HepG2 (cell line): ENCODE results near the gene IRF4. TPM values are rescaled to one million over a fixed set of nuclear protein-coding genes. Genes with fewer than 3 reads are reported as not detected.

Source experiments
- ARID4A ChIP-seq: sonication (generic); formaldehyde crosslinking; IDR thresholded peaks from 2 replicates; pipeline ENCODE4 v1.5.0; 2020; ENCODE audit warnings: mild to moderate bottlenecking, missing genetic modification reagents, borderline replicate concordance
- ATF7-NPFF ChIP-seq: sonication (generic); formaldehyde crosslinking; IDR thresholded peaks from 2 replicates; pipeline ENCODE4 v1.8.1; 2023; ENCODE audit warnings: mild to moderate bottlenecking, low read depth, missing genetic modification reagents, moderate library complexity
- DDIT3 ChIP-seq: sonication (generic); formaldehyde crosslinking; IDR thresholded peaks from 2 replicates; pipeline ENCODE4 v1.4.0; 2020; ENCODE audit warnings: mild to moderate bottlenecking, missing genetic modification reagents
- EHMT2 ChIP-seq: fragments of 200-600 bp; sonication (generic); IDR thresholded peaks from 2 replicates; pipeline ENCODE4 v1.7.0; 2017; ENCODE audit warnings: antibody characterized with exemption, low read depth, low read length, borderline replicate concordance
- HNF4A ChIP-seq: sonication (generic); formaldehyde crosslinking; IDR thresholded peaks from 2 replicates; pipeline ENCODE4 v1.4.0; 2020; ENCODE audit warnings: missing genetic modification reagents
- PRDM10 ChIP-seq: sonication (generic); formaldehyde crosslinking; IDR thresholded peaks from 2 replicates; pipeline ENCODE4 v1.4.0; 2020; ENCODE audit warnings: low read depth, missing genetic modification reagents
- RXRA ChIP-seq: sonication (generic); formaldehyde crosslinking; IDR thresholded peaks from 2 replicates; pipeline ENCODE4 v1.5.1; 2020; ENCODE audit warnings: missing genetic modification reagents
- SAFB2 ChIP-seq: sonication (generic); formaldehyde crosslinking; IDR thresholded peaks from 2 replicates; pipeline ENCODE4 v1.5.1; 2020; ENCODE audit warnings: missing genetic modification reagents, low read depth, mild to moderate bottlenecking, borderline replicate concordance
- SP5 ChIP-seq: IDR thresholded peaks from 2 replicates; pipeline ENCODE4 v1.6.1; 2016; ENCODE audit warnings: low read depth, borderline replicate concordance
- TGIF2 ChIP-seq: IDR thresholded peaks from 2 replicates; pipeline ENCODE4 v1.6.1; 2016; ENCODE audit warnings: control low read depth, missing compliant biosample characterization
- ZIK1 ChIP-seq: sonication (generic); formaldehyde crosslinking; IDR thresholded peaks from 2 replicates; pipeline ENCODE4 v1.5.0; 2020; ENCODE audit warnings: mild to moderate bottlenecking, low read depth, missing genetic modification reagents, borderline replicate concordance
- ZNF558 ChIP-seq: sonication (generic); formaldehyde crosslinking; IDR thresholded peaks from 2 replicates; pipeline ENCODE4 v1.9.0; 2022; ENCODE audit warnings: mild to moderate bottlenecking, missing genetic modification reagents, borderline replicate concordance
- ZNF615 ChIP-seq: sonication (generic); formaldehyde crosslinking; IDR thresholded peaks from 2 replicates; pipeline ENCODE4 v1.5.0; 2020; ENCODE audit warnings: mild to moderate bottlenecking, missing genetic modification reagents, borderline replicate concordance
- ZNF660 ChIP-seq: sonication (generic); formaldehyde crosslinking; IDR thresholded peaks from 2 replicates; pipeline ENCODE4 v1.5.1; 2020; ENCODE audit warnings: mild to moderate bottlenecking, low read depth, missing genetic modification reagents, borderline replicate concordance
- ZNF691 ChIP-seq: sonication (generic); formaldehyde crosslinking; IDR thresholded peaks from 2 replicates; pipeline ENCODE4 v1.4.0; 2020; ENCODE audit warnings: missing genetic modification reagents, low read depth, mild to moderate bottlenecking, borderline replicate concordance
- ZNF788 ChIP-seq: sonication (generic); formaldehyde crosslinking; IDR thresholded peaks from 2 replicates; pipeline ENCODE4 v1.5.0; 2020; ENCODE audit warnings: mild to moderate bottlenecking, missing genetic modification reagents, borderline replicate concordance
- ZSCAN31 ChIP-seq: sonication (generic); formaldehyde crosslinking; IDR thresholded peaks from 2 replicates; pipeline ENCODE4 v1.5.0; 2020; ENCODE audit warnings: low read depth, mild to moderate bottlenecking, missing genetic modification reagents
- polyA plus RNA-seq, 8 experiments: library from polyadenylated mRNA; depleted of rRNA in 3 of 8; stranded (reverse) in 7 of 8; unstranded in 1 of 8; fragments of >200 nt; fragmentation: Illumina TruSeq in 4 of 8; extraction: Trizol in 4 of 8; gene quantifications; 2 replicates each; pipeline versions ENCODE4 v1.2.1 to v1.2.3, GENCODE V29; 2011 to 2016; ENCODE audit warnings: low read depth in 4 of 8, missing spikeins in 1 of 8, mixed read lengths in 1 of 8; ENCODE audit not compliant: insufficient read depth in 1 of 8
- total RNA-seq, 5 experiments: library from RNA; depleted of rRNA; stranded (reverse); fragments of >200 nt; fragmentation: Illumina TruSeq; extraction: Trizol; gene quantifications; 2 replicates each; pipeline ENCODE4 v1.2.3, GENCODE V29; 2016; ENCODE audit warnings: low read depth in 1 of 5

Gene IRF4
- total and polyA plus RNA-seq, 2 of the 13 experiments (the other 11 are each of a cell fraction or from before 2014, with no cell fraction given): 0.07 to 0.09 TPM

- TF ChIP-seq ZNF558 (CRISPR knock-in tag): no peak
- TF ChIP-seq ZIK1 (CRISPR knock-in tag): no peak
- no peak for TF ChIP-seq HNF4A (CRISPR knock-in tag)
- no peak for TF ChIP-seq ARID4A
- no peak; the same call in 1 of the 2 replicates for TF ChIP-seq EHMT2
- TF ChIP-seq ZSCAN31 (CRISPR knock-in tag): no peak
- no peak for TF ChIP-seq DDIT3 (CRISPR knock-in tag)
- no peak for TF ChIP-seq ZNF788
- TF ChIP-seq SAFB2: no peak
- TF ChIP-seq TGIF2: 0 out of 2 replicates have a peak, but pooled peaks have one; percentile 35
- TF ChIP-seq ZNF691 (CRISPR knock-in tag): no peak
- TF ChIP-seq SP5 (CRISPR knock-in tag): no peak
- TF ChIP-seq ZNF660: no peak
- TF ChIP-seq ZNF615 (CRISPR knock-in tag): no peak
- TF ChIP-seq PRDM10 (CRISPR knock-in tag): no peak
- no peak; the same call in 1 of the 2 replicates for TF ChIP-seq RXRA (CRISPR knock-in tag)
- TF ChIP-seq ATF7-NPFF: no peak
Observed at GRCh38 chr6:422433-423054, 31.0 kb downstream of the IRF4 start (continued).
